ENCODE measurements around the gene PSMD8.
"Not testable (repeated sequence)": the region's sequence is repeated elsewhere in the genome, so short reads cannot be mapped to it uniquely, and the experiment has no call there.

PSMD8 gene

GRCh38 chr19:38411041-38411712 lies 36.8 kb downstream of the PSMD8 start:
- TF ChIP-seq, protein P1, sequence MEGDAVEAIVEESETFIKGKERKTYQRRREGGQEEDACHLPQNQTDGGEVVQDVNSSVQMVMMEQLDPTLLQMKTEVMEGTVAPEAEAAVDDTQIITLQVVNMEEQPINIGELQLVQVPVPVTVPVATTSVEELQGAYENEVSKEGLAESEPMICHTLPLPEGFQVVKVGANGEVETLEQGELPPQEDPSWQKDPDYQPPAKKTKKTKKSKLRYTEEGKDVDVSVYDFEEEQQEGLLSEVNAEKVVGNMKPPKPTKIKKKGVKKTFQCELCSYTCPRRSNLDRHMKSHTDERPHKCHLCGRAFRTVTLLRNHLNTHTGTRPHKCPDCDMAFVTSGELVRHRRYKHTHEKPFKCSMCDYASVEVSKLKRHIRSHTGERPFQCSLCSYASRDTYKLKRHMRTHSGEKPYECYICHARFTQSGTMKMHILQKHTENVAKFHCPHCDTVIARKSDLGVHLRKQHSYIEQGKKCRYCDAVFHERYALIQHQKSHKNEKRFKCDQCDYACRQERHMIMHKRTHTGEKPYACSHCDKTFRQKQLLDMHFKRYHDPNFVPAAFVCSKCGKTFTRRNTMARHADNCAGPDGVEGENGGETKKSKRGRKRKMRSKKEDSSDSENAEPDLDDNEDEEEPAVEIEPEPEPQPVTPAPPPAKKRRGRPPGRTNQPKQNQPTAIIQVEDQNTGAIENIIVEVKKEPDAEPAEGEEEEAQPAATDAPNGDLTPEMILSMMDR (IDR thresholded peaks at IDR 0.05; ENCODE audit: borderline replicate concordance, insufficient read depth, low read depth, low read length), result no peak
- no peak overlapping the region for H3K4me3 ChIP-seq (ENCODE audit: low read depth, low read length)

DNA sequence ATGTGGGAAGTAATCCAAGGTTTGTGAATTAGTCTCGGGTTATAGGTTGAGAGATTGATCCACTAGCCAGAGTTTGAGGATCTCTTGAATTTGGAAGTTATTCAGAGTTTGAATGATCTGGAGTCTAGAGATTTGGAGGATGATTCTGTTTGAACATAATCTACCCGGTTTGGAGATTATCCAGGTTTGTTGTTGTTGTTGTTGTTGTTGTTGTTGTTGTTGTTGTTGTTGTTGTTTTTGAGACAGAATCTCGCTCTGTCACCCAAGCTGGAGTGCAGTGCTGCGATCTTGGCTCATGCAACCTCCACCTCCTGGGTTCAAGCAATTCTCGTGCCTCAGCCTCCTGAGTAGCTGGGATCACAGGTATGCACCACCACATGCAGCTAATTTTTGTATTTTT lies 37.5 kb downstream of the PSMD8 start:
- H3K4me3 ChIP-seq (ENCODE audit: low read depth, low read length), result not testable (repeated sequence)

DNA sequence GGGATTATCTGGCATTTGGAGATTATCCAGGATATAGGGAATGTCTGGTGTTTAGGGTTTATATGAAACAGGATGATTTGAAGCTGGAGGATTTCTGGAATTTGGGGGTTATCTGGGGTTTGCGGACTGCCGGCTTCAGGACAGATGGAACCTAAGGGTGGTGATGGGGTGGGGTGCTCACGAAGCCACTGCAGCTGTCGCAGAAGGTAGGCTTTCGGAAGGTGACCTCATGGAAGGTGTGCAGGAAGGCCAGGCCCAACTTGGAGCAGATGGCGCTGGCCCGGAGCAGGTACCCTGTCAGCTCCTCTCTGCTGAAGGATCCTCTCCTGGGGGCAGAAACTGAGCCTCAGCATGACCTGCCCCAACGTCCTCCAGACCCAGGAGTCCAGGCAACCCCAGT lies 38.1 kb downstream of the PSMD8 start:
- no peak overlapping the region for H3K4me3 ChIP-seq (ENCODE audit: low read depth, low read length)
- TF ChIP-seq, protein P1 (IDR thresholded peaks at IDR 0.05; ENCODE audit: borderline replicate concordance, insufficient read depth, low read depth, low read length), result no peak

- H3K4me3 ChIP-seq (ENCODE audit: low read depth, low read length), result no peak overlapping the region
- TF ChIP-seq, protein P1 (IDR thresholded peaks at IDR 0.05; ENCODE audit: borderline replicate concordance, insufficient read depth, low read depth, low read length), result no peak
Measured at GRCh38 chr19:38412961-38413360, 38.6 kb downstream of the PSMD8 start.

GRCh38 chr19:38413416-38413815 lies 39.0 kb downstream of the PSMD8 start:
- TF ChIP-seq, protein P1 (IDR thresholded peaks at IDR 0.05; ENCODE audit: borderline replicate concordance, insufficient read depth, low read depth, low read length), result no peak

DNA sequence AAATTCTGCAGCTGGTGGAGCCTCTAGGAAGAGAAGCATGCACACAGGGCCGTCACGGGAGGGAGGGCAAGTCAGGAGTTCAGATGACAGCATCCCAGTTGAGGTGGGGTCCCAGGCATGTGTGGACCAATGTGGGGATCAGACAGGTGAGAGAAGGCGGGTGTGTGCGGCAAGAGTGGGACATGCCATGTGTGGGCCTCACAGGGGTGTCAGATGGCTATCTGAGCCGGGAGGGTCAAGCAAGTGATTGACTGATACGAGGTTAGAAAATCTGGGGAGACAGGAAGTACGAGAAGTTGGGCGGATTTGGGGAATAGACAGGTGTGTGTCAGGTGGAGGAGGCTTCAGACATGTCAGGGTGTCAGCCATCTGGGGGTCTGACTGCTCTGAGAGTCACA lies 42.8 kb downstream of the PSMD8 start:
- TF ChIP-seq, protein P1 (IDR thresholded peaks at IDR 0.05; ENCODE audit: borderline replicate concordance, insufficient read depth, low read depth, low read length), result no peak
- no peak overlapping the region for H3K4me3 ChIP-seq (ENCODE audit: low read depth, low read length)

More at GRCh38 chr19:38413416-38413815, 39.0 kb downstream of the PSMD8 start:
- no peak overlapping the region for H3K4me3 ChIP-seq (ENCODE audit: low read depth, low read length)

- peak overlapping the region; percentile 12 for H3K4me3 ChIP-seq (ENCODE audit: low read depth, low read length)
- TF ChIP-seq, protein P1 (IDR thresholded peaks at IDR 0.05; ENCODE audit: borderline replicate concordance, insufficient read depth, low read depth, low read length), result 0 out of 2 replicates have a peak, but pooled peaks have one; percentile 4
Measured at GRCh38 chr19:38417544-38418506, 43.5 kb downstream of the PSMD8 start.

Measured in GM12875 (cell line).